Parathyroid adenoma (tissue), 2 donors: ENCODE data around the gene RFX2.

Experiments used
- H2AFZ ChIP-seq: fragments of 300-600 bp; sonication (generic); one replicate; pipeline ENCODE4 v1.7.0; 2017; ENCODE audit warnings: antibody characterized with exemption, mild to moderate bottlenecking
- H3K27ac ChIP-seq: fragments of 300-600 bp; sonication (generic); one replicate; pipeline ENCODE4 v1.7.0; 2017
- H3K27me3 ChIP-seq: fragments of 300-600 bp; sonication (generic); one replicate; pipeline ENCODE4 v1.7.0; 2017; ENCODE audit warnings: low read length; ENCODE audit not compliant: control insufficient read depth, insufficient read depth
- H3K36me3 ChIP-seq: fragments of 300-600 bp; sonication (generic); one replicate; pipeline ENCODE4 v1.7.0; 2017; ENCODE audit warnings: low read length; ENCODE audit not compliant: control insufficient read depth, insufficient read depth
- H3K4me1 ChIP-seq: fragments of 300-600 bp; sonication (generic); one replicate; pipeline ENCODE4 v1.7.0; 2017; ENCODE audit warnings: control low read depth
- H3K4me2 ChIP-seq: fragments of 300-600 bp; sonication (generic); one replicate; pipeline ENCODE4 v1.7.0; 2017; ENCODE audit warnings: low read length
- H3K4me3 ChIP-seq: fragments of 300-600 bp; sonication (generic); one replicate; pipeline ENCODE4 v1.7.0; 2017; ENCODE audit warnings: low read depth, low read length
- H3K79me2 ChIP-seq: fragments of 300-600 bp; sonication (generic); one replicate; pipeline ENCODE4 v1.7.0; 2017; ENCODE audit warnings: control low read depth
- H3K9ac ChIP-seq: fragments of 300-600 bp; sonication (generic); one replicate; pipeline ENCODE4 v1.7.0; 2017; ENCODE audit warnings: mild to moderate bottlenecking
- H3K9me3 ChIP-seq: fragments of 300-600 bp; sonication (generic); one replicate; pipeline ENCODE4 v1.7.0; 2017; ENCODE audit warnings: low read length; ENCODE audit not compliant: control insufficient read depth
- TF ChIP-seq, protein P1 (sequence below): fragments of 300-600 bp; sonication (generic); IDR thresholded peaks from one replicate; pipeline ENCODE4 v1.7.0; 2017; ENCODE audit warnings: antibody characterized with exemption, mild to moderate bottlenecking
- donor health status: primary hyperparathyroidism.

Gene RFX2

DNA sequence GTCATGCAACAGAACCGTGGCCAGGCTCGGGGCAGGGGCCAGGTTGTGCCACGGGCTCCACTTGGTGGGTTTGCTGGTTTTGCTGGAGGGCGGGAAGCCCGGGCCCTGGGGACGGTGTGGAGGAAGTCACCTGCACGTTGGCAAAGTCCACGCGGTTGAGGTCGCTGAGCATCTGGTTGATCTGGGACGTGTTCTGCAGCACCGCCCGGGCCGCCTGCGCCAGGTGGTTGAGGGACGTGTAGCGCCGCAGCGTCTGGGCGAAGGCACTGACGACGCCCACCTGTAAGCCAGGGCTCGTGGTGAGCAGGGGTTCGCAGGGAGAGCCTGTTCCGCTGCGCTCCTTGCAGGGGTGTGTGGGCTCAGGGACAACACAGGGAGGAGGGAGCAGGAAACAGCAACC is 107.7 kb downstream of the RFX2 start:
- TF ChIP-seq, protein P1, sequence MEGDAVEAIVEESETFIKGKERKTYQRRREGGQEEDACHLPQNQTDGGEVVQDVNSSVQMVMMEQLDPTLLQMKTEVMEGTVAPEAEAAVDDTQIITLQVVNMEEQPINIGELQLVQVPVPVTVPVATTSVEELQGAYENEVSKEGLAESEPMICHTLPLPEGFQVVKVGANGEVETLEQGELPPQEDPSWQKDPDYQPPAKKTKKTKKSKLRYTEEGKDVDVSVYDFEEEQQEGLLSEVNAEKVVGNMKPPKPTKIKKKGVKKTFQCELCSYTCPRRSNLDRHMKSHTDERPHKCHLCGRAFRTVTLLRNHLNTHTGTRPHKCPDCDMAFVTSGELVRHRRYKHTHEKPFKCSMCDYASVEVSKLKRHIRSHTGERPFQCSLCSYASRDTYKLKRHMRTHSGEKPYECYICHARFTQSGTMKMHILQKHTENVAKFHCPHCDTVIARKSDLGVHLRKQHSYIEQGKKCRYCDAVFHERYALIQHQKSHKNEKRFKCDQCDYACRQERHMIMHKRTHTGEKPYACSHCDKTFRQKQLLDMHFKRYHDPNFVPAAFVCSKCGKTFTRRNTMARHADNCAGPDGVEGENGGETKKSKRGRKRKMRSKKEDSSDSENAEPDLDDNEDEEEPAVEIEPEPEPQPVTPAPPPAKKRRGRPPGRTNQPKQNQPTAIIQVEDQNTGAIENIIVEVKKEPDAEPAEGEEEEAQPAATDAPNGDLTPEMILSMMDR = no peak
- Histone ChIP-seq H3K4me1 (no peaks in the 10 kb centered on the region), H2AFZ (no peak overlapping the region), H3K27ac (no peak overlapping the region), H3K4me3 (no peak overlapping the region), H3K27me3 (no peaks in the 10 kb centered on the region), H3K36me3 (no peaks in the 10 kb centered on the region), H3K9ac (no peak overlapping the region), H3K4me2 (no peak overlapping the region), H3K79me2 (no peaks in the 10 kb centered on the region), H3K9me3 (no peaks in the 10 kb centered on the region)

- H3K4me1 ChIP-seq = no peaks in the 10 kb centered on the region
- no peak overlapping the region for H2AFZ ChIP-seq
- TF ChIP-seq, protein P1 = no peak
- no peaks in the 10 kb centered on the region for H3K36me3 ChIP-seq
- no peak overlapping the region for H3K4me3 ChIP-seq
- H3K27ac ChIP-seq = no peak overlapping the region
- no peaks in the 10 kb centered on the region for H3K9me3 ChIP-seq
- no peaks in the 10 kb centered on the region for H3K79me2 ChIP-seq
- H3K9ac ChIP-seq = no peak overlapping the region
- H3K27me3 ChIP-seq = no peaks in the 10 kb centered on the region
- no peak overlapping the region for H3K4me2 ChIP-seq
These were observed 110.0 kb downstream of the RFX2 start for GRCh38 chr19:6000228-6000847.

- no peak overlapping the region for H3K4me3 ChIP-seq
- H2AFZ ChIP-seq = no peak overlapping the region
- no peak overlapping the region for H3K9ac ChIP-seq
- H3K79me2 ChIP-seq = no peaks in the 10 kb centered on the region
- no peaks in the 10 kb centered on the region for H3K9me3 ChIP-seq
- H3K4me1 ChIP-seq = no peaks in the 10 kb centered on the region
- TF ChIP-seq, protein P1 = no peak
- no peaks in the 10 kb centered on the region for H3K36me3 ChIP-seq
- no peak overlapping the region for H3K27ac ChIP-seq
- no peaks in the 10 kb centered on the region for H3K27me3 ChIP-seq
- H3K4me2 ChIP-seq = no peak overlapping the region
These were observed 110.6 kb downstream of the RFX2 start for GRCh38 chr19:5999693-6000092.

- no peaks in the 10 kb centered on the region for H3K27me3 ChIP-seq
- no peak overlapping the region for H3K4me2 ChIP-seq
- no peaks in the 10 kb centered on the region for H3K9me3 ChIP-seq
- H2AFZ ChIP-seq = no peak overlapping the region
- H3K27ac ChIP-seq = no peak overlapping the region
- no peaks in the 10 kb centered on the region for H3K36me3 ChIP-seq
- no peaks in the 10 kb centered on the region for H3K79me2 ChIP-seq
- H3K4me3 ChIP-seq = no peak overlapping the region
- H3K9ac ChIP-seq = no peak overlapping the region
- H3K4me1 ChIP-seq = no peaks in the 10 kb centered on the region
- TF ChIP-seq, protein P1 = no peak
These were observed 112.9 kb downstream of the RFX2 start for GRCh38 chr19:5997371-5997770.

GRCh38 chr19:5996623-5997320 is 113.5 kb downstream of the RFX2 start:
- Histone ChIP-seq H3K4me1 (no peaks in the 10 kb centered on the region), H3K9me3 (no peaks in the 10 kb centered on the region), H2AFZ (no peak overlapping the region), H3K27me3 (no peaks in the 10 kb centered on the region), H3K36me3 (no peaks in the 10 kb centered on the region), H3K4me3 (no peak overlapping the region), H3K4me2 (no peak overlapping the region), H3K27ac (no peak overlapping the region), H3K9ac (no peak overlapping the region), H3K79me2 (no peaks in the 10 kb centered on the region)
- TF ChIP-seq, protein P1 = no peak
